NCI-H2227 treated with DMSO at 0.1 percent for 48 hours (cell line): Measurements from ENCODE around the gene C2orf92.
"Not testable (repeated sequence)": the region's sequence is repeated elsewhere in the genome, so short reads cannot be mapped to it uniquely, and the experiment has no call there.

Experiments used
- DNase-seq: peaks from one replicate; lab custom pipeline; 2025; lab: John Stamatoyannopoulos, UW

Gene C2orf92

GRCh38 chr2:97693476-97693875, 24.0 kb downstream of the C2orf92 start:
- no peak for DNase-seq

- DNase-seq: no peak
Observed at GRCh38 chr2:97695744-97696143, 26.2 kb downstream of the C2orf92 start.

- DNase-seq: peak; percentile 86
Observed at GRCh38 chr2:97697252-97698235, 28.0 kb downstream of the C2orf92 start.

- DNase-seq: no peak
Observed at GRCh38 chr2:97698530-97698929, 29.0 kb downstream of the C2orf92 start.

GRCh38 chr2:97699765-97700444, 30.4 kb downstream of the C2orf92 start:
- DNase-seq: peak; percentile 7

- no peak for DNase-seq
Observed at GRCh38 chr2:97701186-97701585, 31.7 kb downstream of the C2orf92 start.

GRCh38 chr2:97701851-97702465, 32.4 kb downstream of the C2orf92 start:
- DNase-seq: no peak

GRCh38 chr2:97702731-97703470, 33.4 kb downstream of the C2orf92 start:
- DNase-seq: no peak

- no peak for DNase-seq
Observed at GRCh38 chr2:97703741-97704140, 34.2 kb downstream of the C2orf92 start.

GRCh38 chr2:97704989-97705388, 35.5 kb downstream of the C2orf92 start:
- no peak for DNase-seq

- no peak for DNase-seq
Observed at GRCh38 chr2:97706112-97706511, 36.6 kb downstream of the C2orf92 start.

- DNase-seq: no peak
Observed at GRCh38 chr2:97706708-97707345, 37.3 kb downstream of the C2orf92 start.

- no peak for DNase-seq
Observed at GRCh38 chr2:97707362-97708047, 38.0 kb downstream of the C2orf92 start.

GRCh38 chr2:97708048-97708380, 38.5 kb downstream of the C2orf92 start:
- DNase-seq: no peak

GRCh38 chr2:97708608-97709007, 39.1 kb downstream of the C2orf92 start:
- no peak for DNase-seq

- DNase-seq: no peak
Observed at GRCh38 chr2:97711394-97711711, 41.8 kb downstream of the C2orf92 start.

- DNase-seq: not testable (repeated sequence)
Observed at GRCh38 chr2:97712175-97712574, 42.7 kb downstream of the C2orf92 start.

GRCh38 chr2:97712693-97713295, 43.3 kb downstream of the C2orf92 start:
- no peak for DNase-seq

GRCh38 chr2:97713296-97714083, 44.0 kb downstream of the C2orf92 start, which contains the start of gene ZAP70:
Gene ZAP70, plus strand, starts transcription at chr2:97713576. Its CDS starts 10,461 bp downstream, at chr2:97724037.
- no peak for DNase-seq
